Tibial nerve (tissue), 4 donors: ENCODE data around the gene IRF2BP1. TPM values are rescaled to one million over a fixed set of nuclear protein-coding genes. Genes with fewer than 3 reads are reported as not detected.
"Not testable (repeated sequence)": the region's sequence is repeated elsewhere in the genome, so short reads cannot be mapped to it uniquely, and the experiment has no call there.

Experiments
- DNase-seq, 2 donors: peaks; one replicate each; pipeline ENCODE4 v3.0.0-alpha.2; 2019; ENCODE audit warnings: low spot score in 2 of 2
- H3K27ac ChIP-seq, 4 donors: fragments of 200-600 bp; sonication (generic) in 3 of 4; one replicate each; pipeline ENCODE4 v1.5.1; 2017 to 2019; ENCODE audit warnings: mild to moderate bottlenecking in 1 of 4
- H3K27me3 ChIP-seq, 2 donors: fragments of 200-600 bp; sonication (generic) in 1 of 2; one replicate each; pipeline versions ENCODE4 v1.5.1 to v1.6.0; 2017 to 2019
- H3K36me3 ChIP-seq, 3 donors: fragments of 200-600 bp; sonication (generic); one replicate each; pipeline ENCODE4 v1.5.1; 2018 to 2019
- H3K4me1 ChIP-seq, 4 donors: fragments of 200-600 bp; sonication (generic) in 3 of 4; one replicate each; pipeline ENCODE4 v1.5.1; 2017 to 2019
- H3K4me3 ChIP-seq, 4 donors: fragments of 200-600 bp; sonication (generic) in 3 of 4; one replicate each; pipeline ENCODE4 v1.5.1; 2017 to 2019; ENCODE audit warnings: mild to moderate bottlenecking in 1 of 4, moderate library complexity in 1 of 4
- H3K9me3 ChIP-seq, 4 donors: fragments of 200-600 bp; sonication (generic) in 3 of 4; one replicate each; pipeline ENCODE4 v1.5.1; 2017 to 2019
- CTCF ChIP-seq, 5 experiments: fragments of 200-600 bp in 3 of 5; fragments of 450-650 bp in 2 of 5; sonication (generic) in 3 of 5; IDR thresholded peaks; one replicate each; pipeline ENCODE4 v1.5.1; 2016 to 2019; ENCODE audit warnings: antibody characterized with exemption in 5 of 5, mild to moderate bottlenecking in 3 of 5, moderate library complexity in 2 of 5
- EP300 ChIP-seq, 2 donors: sonication (generic); formaldehyde crosslinking; IDR thresholded peaks; one replicate each; pipeline ENCODE4 v1.6.1; 2017; ENCODE audit warnings: antibody characterized with exemption in 2 of 2, mild to moderate bottlenecking in 1 of 2
- POLR2A ChIP-seq, 2 donors: fragments of 450-650 bp; IDR thresholded peaks; one replicate each; pipeline ENCODE4 v1.6.1; 2017; ENCODE audit warnings: antibody characterized with exemption in 2 of 2, mild to moderate bottlenecking in 2 of 2, moderate library complexity in 2 of 2
- WGBS, 2 donors: methylation state at CpG; one replicate each; pipeline ENCODE4 v1.1.5; 2018; 5-methylcytosine and 5-hydroxymethylcytosine counted together
- total RNA-seq, 4 donors: library from RNA; depleted of rRNA; stranded (reverse); fragments of >200 nt; gene quantifications; one replicate each; pipeline ENCODE4 v1.1.0, GENCODE V29; 2016

IRF2BP1 gene
- total RNA-seq, 4 donors from 2014 or later = 16.4 to 33.3 (median 27.2) TPM

- H3K27ac ChIP-seq = no peak overlapping the region
- WGBS, 2 donors = 92 to 93% methylated on average over 27 to 34 of the region's 34 CpGs
- H3K4me3 ChIP-seq = no peak overlapping the region
- H3K9me3 ChIP-seq = no peaks in the 10 kb centered on the region
- H3K36me3 ChIP-seq = no peaks in the 10 kb centered on the region
- TF ChIP-seq EP300 (IDR thresholded peaks at IDR 0.05) (no peak), POLR2A (IDR thresholded peaks at IDR 0.05) (no peak), CTCF (IDR thresholded peaks at IDR 0.05) (no peak)
- peaks cover 0 to 14% (median 6%) of the 10 kb centered on the region in 4 donors for H3K4me1 ChIP-seq
- H3K27me3 ChIP-seq = no peaks in the 10 kb centered on the region
- DNase-seq = no peak
Observed at GRCh38 chr19:45872095-45872919, 13.6 kb downstream of the IRF2BP1 start.

GRCh38 chr19:45870798-45871197 is 15.1 kb downstream of the IRF2BP1 start:
- Histone ChIP-seq H3K27ac (no peak overlapping the region), H3K4me1 (no peaks in the 10 kb centered on the region), H3K27me3 (peaks cover 0 to 8% of the 10 kb centered on the region in 2 donors), H3K36me3 (no peaks in the 10 kb centered on the region), H3K4me3 (no peak overlapping the region), H3K9me3 (no peaks in the 10 kb centered on the region)
- no peak for TF ChIP-seq CTCF (IDR thresholded peaks at IDR 0.05)
- TF ChIP-seq POLR2A (IDR thresholded peaks at IDR 0.05) = no peak
- TF ChIP-seq EP300 (IDR thresholded peaks at IDR 0.05) = no peak
- no peak for DNase-seq
- 84 to 88% methylated on average over 5 of the region's 5 CpGs for WGBS, 2 donors

GRCh38 chr19:45867241-45867640 is 18.7 kb downstream of the IRF2BP1 start:
- Histone ChIP-seq H3K4me1 (peaks cover 0 to 17% (median 10%) of the 10 kb centered on the region in 4 donors), H3K27me3 (peaks cover 2 to 31% of the 10 kb centered on the region in 2 donors)
- H3K27ac ChIP-seq, H3K36me3 ChIP-seq, H3K9me3 ChIP-seq, H3K4me3 ChIP-seq, DNase-seq: not testable (repeated sequence)
- WGBS, 2 donors = 64 to 74% methylated on average over 4 of the region's 4 CpGs

GRCh38 chr19:45866400-45867176 is 19.4 kb downstream of the IRF2BP1 start:
- H3K4me3 ChIP-seq = no peak overlapping the region
- no peak for DNase-seq
- H3K27me3 ChIP-seq = peaks cover 2 to 31% of the 10 kb centered on the region in 2 donors
- H3K27ac ChIP-seq = peak overlapping the region in 1 of 4 donors; percentile 7
- H3K36me3 ChIP-seq = no peaks in the 10 kb centered on the region
- peaks cover 0 to 23% (median 16%) of the 10 kb centered on the region in 4 donors for H3K4me1 ChIP-seq
- TF ChIP-seq POLR2A (IDR thresholded peaks at IDR 0.05) (no peak), CTCF (IDR thresholded peaks at IDR 0.05) (no peak), EP300 (IDR thresholded peaks at IDR 0.05) (no peak)
- 66 to 69% methylated on average over 11 of the region's 11 CpGs for WGBS, 2 donors
- no peaks in the 10 kb centered on the region for H3K9me3 ChIP-seq

- H3K9me3 ChIP-seq = no peaks in the 10 kb centered on the region
- DNase-seq = no peak
- H3K27ac ChIP-seq = no peak overlapping the region
- H3K27me3 ChIP-seq = peaks cover 2 to 31% of the 10 kb centered on the region in 2 donors
- peaks cover 0 to 34% (median 21%) of the 10 kb centered on the region in 4 donors for H3K4me1 ChIP-seq
- peaks cover 0 to 6% (median 0%) of the 10 kb centered on the region in 3 donors for H3K36me3 ChIP-seq
- 68 to 71% methylated on average over 9 of the region's 9 CpGs for WGBS, 2 donors
- no peak overlapping the region for H3K4me3 ChIP-seq
- no peak for TF ChIP-seq EP300 (IDR thresholded peaks at IDR 0.05)
- no peak for TF ChIP-seq CTCF (IDR thresholded peaks at IDR 0.05)
- TF ChIP-seq POLR2A (IDR thresholded peaks at IDR 0.05) = no peak
Observed at GRCh38 chr19:45865269-45865948, 20.5 kb downstream of the IRF2BP1 start.
